HG03159 (cell line): ENCODE data around the gene TTC17.
"Not testable (repeated sequence)": the region's sequence is repeated elsewhere in the genome, so short reads cannot be mapped to it uniquely, and the experiment has no call there.

Experiments
- ATAC-seq: cut with Tn5 transposase; IDR thresholded peaks from one replicate; pipeline ENCODE4 v1.9.1; 2021; ENCODE audit warnings: mild to moderate bottlenecking, moderate library complexity; ENCODE audit not compliant: unreplicated experiment

The TTC17 gene

DNA sequence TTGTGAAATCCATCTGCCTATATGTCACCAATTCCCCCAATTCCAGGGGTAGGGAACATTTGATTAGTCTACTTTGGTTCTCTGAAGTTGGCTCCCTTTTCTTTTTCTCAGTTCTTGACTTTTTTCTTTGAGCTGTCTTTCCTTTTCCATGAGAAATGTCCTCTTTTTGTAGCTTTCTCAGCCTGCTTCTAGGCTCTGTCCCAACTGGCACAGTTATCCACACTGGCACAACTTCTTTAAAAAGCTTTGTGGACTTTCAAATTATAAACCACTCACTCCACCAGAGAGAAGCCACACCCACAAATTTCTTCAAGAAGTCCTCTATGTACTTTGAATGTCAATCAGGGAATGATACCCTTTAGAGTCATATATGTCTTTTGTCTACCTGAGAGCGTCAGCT, 100.5 kb downstream of the TTC17 start:
- ATAC-seq, result no peak

DNA sequence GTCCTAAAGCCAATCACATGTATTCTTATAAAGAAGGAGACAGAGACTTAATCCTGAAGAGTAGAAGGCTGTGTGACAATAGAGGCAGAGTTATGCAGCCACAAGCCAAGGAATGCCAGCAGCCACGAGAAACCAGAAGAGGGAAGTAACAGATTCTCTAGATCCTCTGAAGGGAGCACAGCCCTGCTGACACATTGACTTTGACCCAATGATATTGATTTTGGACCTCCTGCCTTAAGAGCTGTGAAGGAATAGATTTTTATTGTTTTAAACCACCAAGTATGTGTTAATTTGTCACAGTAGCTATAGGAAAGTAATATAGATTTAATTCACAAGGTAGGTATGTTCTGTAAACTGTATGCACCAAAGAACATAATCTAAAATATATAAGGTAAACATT, 103.6 kb downstream of the TTC17 start:
- ATAC-seq, result no peak

DNA sequence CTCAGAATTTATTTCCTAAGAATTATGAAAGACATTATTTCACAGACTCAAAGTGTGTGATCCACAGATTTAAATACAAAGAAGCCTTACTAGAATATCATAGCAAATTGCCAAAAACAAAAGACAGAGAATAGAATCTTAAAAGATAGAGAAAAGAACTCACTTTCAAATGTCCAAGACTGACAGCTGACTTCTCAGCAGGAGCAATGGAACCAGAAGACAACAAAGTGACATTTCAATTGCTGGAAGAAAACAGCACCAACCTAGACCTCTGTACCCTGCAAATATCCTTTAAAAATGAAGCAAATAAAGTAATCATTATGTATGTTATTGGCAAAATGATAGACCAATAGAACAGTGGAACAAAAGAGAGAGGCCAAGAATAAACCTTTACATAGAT, 109.2 kb downstream of the TTC17 start:
- no peak for ATAC-seq

DNA sequence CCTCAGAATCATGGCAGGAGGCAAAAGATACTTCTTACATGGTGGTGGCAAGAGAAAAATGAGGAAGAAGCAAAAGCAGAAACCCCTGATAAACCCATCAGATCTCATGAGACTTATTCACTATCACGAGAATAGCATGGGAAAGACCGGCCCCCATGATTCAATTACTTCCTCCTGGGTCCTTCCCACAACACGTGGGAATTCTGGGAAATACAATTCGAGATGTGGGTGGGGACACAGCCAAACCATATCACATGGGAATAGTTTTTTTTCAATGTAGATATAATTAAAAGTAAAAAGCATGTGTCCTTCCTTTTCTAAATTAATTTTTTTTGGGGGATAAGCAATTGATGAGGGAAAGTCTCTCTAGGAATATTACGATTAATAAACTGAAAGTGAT, 118.8 kb downstream of the TTC17 start:
- ATAC-seq, result not testable (repeated sequence)

DNA sequence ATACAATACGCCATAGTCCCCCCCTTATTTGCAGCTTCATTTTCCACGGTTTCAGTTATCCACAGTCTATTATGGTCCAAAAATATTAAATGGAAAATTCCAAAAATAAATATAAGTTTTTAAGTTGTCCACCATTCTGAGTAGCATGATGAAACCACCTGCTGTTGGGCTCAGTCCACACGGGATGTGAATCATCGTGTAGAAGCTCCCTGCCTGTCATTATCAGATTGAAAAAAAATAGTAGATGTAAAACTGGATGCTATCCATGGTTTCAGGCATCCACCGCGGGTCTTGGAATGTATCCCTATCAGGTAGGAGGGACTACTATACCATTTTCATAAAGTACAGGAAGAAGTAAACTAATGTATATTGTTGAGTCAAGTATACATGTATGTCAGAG, 127.4 kb downstream of the TTC17 start:
- no peak for ATAC-seq

DNA sequence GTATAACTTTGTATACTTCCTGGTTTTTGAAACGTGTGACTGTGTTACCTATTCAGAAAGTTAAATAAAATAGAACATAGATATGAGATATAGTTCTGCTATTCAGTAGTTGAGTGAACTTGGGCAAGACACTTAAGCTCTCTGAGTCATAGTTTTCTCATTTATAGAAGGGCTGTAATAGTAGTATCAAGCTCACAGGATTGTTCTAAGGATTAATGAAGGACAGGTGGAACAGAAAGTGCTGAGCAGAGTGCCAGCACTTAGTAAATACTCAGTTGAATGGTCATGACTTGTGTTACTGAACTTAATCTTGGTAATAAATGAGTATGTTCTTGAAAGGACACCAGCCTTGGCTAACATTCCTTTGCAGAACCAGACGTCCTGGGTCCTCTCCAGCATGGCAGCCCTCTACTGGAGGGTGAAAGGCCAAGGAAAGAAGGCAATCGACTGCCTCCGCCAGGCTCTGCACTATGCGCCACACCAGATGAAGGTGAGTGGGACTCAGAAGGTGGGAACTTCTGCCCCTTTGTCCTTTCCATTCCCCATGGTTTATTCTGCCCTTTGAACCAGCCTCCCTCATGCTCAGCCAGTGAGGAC, 131.2 kb downstream of the TTC17 start:
- no peak for ATAC-seq

DNA sequence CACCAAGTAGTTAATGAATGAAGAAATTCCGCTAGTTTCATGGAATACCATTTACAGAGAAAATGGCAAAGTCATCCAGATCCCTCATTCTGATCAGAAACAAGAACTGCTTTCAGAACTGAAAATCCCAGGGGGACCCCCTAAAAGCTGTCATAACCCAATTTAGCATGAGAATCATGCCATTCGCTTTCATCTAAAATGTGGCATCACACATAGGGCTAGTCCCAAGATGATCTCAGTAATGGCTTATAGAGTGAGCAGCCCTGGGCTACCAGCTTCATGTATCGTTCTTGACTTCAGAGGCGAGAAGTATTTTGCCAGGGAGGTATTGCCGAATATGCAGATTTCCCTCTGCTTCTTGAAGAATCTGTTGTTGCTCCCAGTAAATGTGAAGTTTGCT, 134.0 kb downstream of the TTC17 start:
- ATAC-seq, result no peak

DNA sequence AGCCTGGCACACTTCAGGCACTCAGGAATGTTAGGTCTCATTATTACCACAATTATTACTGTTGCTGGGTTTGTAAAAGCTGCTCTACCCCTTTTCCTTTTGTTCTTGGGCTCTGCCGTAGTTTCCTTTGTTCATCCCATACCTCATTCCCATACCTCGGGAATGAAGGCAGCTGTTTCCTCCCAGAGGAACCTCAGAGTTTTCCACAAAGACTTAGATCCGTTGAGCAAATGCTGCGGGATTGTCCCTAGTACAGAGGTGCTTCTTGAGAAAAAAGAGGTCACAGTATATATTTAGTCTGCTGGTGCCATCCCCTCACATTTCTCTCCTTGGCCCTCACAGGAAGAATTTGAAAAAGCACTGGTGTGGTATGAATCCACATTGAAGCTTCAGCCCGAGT, 134.7 kb downstream of the TTC17 start:
- ATAC-seq, result no peak

DNA sequence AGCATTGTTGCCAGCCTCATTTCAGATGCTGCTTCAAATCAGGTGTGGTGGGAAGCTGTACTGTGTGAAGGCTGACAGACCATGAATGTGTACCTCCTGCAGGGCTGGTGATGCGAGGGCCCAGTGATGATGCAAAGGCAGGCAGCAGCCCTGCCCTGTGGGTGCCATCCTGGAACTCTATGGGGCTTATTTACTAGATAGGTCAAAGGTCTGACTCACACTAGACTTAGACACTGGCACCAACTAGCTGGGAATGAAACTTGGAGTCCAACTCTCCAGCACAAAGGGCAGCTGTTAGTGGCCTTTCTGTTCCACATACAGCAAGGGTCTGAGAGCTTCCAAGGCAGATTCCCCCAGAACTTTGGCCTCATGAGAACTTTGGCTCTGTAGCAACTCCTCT, 138.4 kb downstream of the TTC17 start:
- no peak for ATAC-seq

DNA sequence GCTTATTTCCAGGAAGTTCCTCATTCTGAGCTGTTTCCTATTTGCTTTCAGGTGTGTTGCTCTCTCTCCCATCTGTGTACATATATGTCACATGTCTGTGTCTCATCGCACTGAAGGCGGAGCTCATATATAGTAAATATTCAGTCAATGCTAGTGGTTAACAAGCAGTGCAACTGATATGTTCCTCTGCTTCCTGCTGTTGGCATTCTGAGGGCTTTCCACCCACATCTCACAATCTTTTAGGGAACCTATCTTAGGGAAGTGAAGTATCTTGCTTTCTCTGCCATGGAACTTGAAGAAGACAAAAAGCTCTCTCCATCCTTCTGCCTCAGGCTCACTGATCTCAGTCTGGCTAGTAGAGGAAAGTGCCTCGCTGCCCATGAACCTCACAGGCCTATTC, 139.8 kb downstream of the TTC17 start:
- no peak for ATAC-seq

DNA sequence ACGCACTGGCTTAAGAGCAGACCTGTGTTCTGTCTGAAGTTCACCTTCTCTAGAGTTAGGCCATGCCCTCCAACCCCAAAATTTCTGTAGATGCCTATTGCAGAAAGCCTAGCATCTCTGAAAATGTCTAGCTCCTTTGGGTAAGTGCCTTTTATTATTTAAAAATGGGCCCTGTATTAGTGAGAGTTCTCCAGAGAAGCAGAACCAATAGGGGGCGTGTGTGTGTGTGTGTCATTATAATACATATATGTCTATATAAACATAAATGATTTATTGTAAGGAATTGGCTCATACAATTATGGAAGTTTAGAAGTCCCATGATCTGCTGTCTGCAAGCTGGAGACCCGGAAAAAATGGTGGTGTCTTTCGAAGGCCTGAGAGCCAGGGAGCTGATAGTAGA, 144.7 kb downstream of the TTC17 start:
- ATAC-seq, result no peak

DNA sequence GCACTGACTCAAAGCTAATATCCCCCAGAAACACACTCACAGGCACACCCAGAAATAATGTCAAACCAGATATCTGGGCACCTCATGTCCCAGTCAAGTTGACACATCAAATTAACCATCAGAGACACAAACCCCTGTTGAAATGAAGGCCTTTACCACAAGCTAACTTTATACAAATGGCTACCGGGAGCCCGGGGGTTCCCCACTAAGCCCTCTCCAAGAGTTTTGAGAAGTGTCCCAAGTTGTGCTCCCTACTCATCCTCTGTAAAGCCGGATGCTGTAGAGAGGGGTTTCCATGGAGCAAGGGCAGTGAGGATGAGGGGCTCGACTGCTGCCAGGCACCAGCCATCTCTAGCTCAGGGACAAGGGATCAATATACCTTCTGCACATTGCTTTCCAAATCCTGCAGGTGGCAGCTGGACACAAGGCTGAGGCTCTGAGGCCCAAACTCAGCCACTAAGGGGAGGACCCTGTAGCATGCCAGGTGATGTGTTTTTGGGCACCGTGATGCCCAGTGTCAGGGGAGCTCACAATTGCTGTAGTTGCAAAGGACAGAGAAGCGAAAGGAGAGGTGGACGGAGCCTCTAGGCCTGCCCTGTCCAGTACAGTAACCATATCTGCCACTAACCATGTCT, 145.7 kb downstream of the TTC17 start:
- ATAC-seq, result no peak

DNA sequence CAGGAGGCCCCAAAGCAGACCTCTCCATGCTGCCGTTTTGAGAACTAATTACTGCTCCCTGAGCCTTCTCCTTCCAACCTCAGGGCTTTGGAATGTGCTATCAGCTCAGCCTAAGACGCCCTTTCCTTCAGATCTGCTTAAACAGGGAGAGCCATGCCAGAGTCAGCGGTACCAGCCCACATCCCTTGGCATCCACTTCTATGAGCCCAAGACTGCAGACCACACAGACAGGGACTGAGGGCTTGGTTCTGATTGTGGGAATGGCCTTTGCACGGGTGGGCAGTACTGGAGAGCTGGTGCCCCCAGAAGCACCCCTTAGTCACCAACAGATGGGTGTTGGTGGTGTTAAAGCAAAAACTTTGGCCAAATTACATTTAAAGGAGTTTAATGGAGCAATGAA, 146.5 kb downstream of the TTC17 start:
- ATAC-seq, result no peak

DNA sequence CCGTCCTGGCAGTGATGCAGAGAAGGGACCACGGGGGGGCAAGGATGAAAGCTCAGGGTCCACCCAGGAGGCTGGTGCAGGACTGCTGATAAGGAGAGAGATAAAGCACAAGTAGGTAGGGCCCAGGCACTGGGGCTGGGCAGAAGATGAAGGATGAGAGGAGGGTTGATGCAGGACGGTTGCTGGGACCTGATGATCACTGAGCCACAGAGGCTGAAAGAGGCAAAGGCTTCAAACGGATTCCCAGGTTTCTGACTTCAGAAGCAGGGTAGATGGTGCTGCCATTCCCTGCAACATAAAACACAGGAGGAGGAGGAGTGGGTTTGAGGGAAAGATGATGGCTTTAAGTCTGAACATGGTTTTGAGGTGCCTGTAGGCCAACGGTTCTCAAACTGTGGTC, 148.5 kb downstream of the TTC17 start:
- no peak for ATAC-seq

DNA sequence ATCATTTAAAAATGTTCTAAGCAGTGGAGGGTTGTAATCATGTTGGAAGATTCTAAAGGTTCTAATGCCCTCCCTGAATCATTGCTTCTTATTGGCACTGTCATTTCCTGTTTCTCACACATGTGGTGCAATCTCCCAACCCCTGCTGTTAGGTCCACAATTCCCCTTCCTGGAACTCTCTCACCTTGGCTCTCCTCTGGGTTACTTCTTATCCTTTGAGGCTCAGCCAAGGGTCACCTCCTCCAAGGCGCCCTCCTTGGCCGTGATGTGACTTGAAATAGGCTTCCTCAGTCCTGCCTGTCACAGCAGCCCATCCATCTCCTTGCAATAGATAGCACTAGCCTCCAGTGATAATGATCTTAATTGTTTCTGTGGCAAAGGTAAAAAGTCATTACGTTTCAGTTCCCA, 149.8 kb downstream of the TTC17 start:
- no peak for ATAC-seq

DNA sequence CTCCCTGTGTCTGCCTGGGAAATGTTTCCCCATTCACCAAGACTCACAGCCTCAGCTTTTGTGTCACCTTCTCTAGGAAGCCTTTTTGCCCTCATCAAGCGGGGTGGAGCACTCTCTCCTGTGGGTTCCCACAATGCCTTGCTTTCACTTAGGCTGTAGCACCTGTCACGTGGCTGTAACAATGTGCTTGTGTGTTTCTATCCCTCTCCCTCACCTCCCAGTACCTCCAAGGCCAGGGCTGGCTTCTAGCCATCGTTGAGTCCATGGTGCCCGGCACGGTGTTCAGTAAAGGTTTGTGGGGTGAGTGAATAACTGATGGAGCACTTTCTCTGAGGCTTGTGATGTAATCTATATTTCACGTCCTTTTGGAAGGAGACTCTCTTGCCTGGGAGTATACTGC, 153.2 kb downstream of the TTC17 start:
- ATAC-seq, result no peak

DNA sequence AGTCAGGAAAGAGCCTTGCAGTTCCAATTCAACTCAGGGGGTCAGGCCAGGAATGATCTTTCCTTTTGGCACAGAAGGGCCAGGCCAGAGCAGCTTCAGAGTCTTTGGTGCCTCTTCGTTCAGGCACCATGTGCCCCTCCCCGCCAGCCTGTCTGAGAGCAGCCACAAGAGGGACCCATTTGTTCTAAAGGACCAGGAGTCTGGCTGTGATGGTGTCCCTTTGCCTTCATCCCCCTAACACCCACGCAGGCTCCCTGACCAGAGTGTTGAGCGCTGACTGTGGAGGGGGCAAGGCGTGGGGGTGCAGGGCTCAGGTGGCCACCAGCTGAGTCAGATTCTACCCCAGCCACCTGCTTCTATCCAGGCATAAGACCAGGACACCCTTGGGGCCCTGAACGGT, 156.4 kb downstream of the TTC17 start:
- ATAC-seq, result no peak

DNA sequence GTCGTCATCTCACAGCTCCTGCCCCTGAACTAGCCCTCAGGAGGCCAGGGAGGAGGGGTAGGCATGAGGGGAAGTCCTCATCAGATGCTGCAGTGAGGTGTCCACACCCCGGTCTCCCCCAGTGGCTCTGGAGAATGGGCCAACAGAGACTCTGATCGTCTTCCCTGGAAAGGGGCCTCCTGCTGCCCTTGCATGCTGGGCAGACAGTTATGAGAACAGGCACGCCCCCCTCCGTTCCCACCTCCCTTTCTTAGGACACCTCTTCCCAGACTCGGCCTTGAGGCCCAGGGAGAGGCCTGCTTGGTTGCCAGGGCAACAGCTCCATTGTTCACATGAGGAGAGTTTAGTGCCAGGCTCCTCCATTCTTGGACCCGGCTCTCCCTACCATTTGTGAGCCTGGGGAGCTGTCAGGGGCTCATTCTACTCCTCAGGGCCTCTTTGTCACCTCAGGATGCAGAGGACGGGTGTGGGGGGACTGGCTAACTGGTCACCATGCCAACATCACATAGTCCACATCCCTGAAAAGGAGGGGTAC, 157.7 kb downstream of the TTC17 start:
- no peak for ATAC-seq

DNA sequence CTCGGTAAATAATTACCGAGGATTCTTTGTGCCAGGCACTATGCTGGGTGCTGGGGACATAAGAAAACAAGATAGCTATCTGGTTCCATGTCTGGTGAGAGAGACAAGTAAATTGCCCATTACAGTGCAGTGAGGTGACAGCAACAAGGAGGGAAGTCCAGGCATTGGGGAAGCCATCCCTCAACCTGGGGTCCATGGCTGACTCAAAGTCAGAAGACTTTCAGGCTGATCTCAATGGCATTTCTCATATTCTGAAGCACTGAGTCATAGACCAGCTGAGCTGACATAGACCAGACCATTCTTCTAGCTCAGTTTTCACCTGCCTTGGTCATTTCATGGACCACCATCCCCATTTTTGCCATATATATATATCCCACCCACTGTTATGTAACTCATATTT, 158.8 kb downstream of the TTC17 start:
- no peak for ATAC-seq

DNA sequence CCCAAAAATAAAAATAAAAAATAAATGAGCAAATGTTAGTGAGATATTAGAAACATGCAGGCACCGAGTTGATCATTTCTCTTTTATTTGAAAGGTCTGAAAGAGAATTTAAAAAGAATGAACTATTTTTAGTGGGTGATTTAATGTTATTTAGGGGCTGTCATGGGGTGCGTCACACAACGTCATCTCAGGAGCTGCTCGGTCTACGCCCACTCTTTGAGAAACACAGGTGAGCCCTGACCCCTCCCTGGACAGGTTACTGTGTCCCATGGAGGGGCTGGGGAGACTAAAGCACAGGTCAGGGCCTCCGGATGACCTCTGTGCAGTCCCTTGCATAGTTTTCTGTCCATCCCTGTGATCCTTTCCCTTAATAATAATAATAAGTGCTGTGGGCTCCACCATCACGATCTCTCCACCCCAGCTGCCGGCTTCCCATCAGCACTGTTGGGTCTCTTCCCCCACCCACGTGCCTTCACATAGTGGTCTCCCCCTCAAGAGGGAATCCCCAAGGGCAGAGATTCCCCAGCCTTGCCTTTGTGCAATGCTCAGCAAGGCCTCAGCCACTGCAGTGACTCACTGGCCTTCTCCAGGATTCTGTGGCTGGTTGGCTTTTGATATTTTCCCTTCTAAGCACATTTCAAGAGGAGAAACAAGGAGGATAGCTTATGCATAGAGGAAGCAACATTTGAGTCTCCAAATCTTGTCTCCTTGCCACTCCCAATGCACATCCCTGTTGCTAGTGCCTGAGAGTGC, 159.9 kb downstream of the TTC17 start:
- no peak for ATAC-seq

DNA sequence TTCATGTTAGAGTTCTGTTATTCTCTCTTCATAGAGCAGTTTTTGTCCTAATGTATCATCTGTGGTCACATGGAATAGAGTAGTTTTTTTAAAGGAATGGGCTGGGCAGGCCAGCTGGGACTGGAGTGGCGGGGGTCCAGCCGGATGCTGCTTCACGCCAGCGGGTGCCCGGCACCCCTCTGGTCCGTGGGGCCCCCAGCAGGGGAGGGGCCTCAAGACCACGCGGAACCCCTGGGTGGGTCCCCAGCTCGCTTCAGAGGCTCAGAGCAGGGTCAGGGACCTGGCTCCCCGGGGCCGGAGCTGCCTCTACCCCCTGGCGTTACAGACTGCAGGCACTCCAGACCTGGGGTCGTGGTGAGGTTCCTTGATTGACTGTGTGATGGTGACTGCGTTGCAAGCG, 162.8 kb downstream of the TTC17 start:
- ATAC-seq, result no peak

DNA sequence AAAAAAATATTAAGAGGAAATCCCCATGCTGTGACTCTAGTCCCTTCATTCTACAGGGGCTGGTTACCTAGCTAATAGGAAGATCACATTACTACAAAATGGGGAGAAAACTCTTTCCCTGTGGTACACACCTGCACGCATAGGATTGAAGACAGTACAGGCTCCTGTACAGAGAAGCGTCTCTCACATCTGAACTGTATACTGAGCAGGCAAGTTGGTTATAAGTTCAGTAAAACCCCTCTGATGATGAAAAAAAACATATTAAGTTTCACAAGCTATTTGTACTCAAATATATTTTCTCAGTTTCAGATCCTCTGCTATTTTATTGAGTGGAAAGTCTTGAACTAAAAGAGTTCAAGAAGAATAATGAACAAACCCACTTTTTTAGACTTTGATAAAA, 164.9 kb downstream of the TTC17 start:
- peak; percentile 63 for ATAC-seq
